Keratinocyte (primary cell): ENCODE measurements around the gene LSM3. TPM values are rescaled to one million over a fixed set of nuclear protein-coding genes. Genes with fewer than 3 reads are reported as not detected.

Source experiments
- DNase-seq: peaks from one replicate; pipeline ENCODE4 v3.0.0-alpha.2; 2011; ENCODE audit warnings: low read depth, missing footprints, low spot score
- FAIRE-seq: peaks from 2 replicates; lab custom pipeline; 2011; peaks lifted over from hg19 to GRCh38; lab: Jason Lieb, UNC
- H2AFZ ChIP-seq: 2 replicates; pipeline ENCODE4 v1.6.0; 2012; ENCODE audit warnings: low read length, control low read depth, inconsistent platforms; ENCODE audit not compliant: control insufficient read depth
- H3K27ac ChIP-seq: 2 replicates; pipeline ENCODE4 v1.5.1; 2011; ENCODE audit warnings: low read length; ENCODE audit not compliant: control insufficient read depth, insufficient read depth
- H3K27me3 ChIP-seq: 3 replicates; pipeline ENCODE4 v1.6.0; 2011; ENCODE audit warnings: low read length; ENCODE audit not compliant: control insufficient read depth, insufficient read depth; ENCODE audit errors: extremely low read depth
- H3K36me3 ChIP-seq, 2 experiments: 2 replicates in 1 of 2; 3 replicates in 1 of 2; pipeline ENCODE4 v1.5.1; 2011; ENCODE audit warnings: low read length in 2 of 2, mild to moderate bottlenecking in 1 of 2; ENCODE audit not compliant: control insufficient read depth in 2 of 2, insufficient read depth in 2 of 2; ENCODE audit errors: extremely low read depth in 1 of 2
- H3K4me1 ChIP-seq: 3 replicates; pipeline ENCODE4 v1.5.1; 2011; ENCODE audit warnings: low read length; ENCODE audit not compliant: control insufficient read depth, insufficient read depth; ENCODE audit errors: extremely low read depth
- H3K4me2 ChIP-seq: 3 replicates; pipeline ENCODE4 v1.6.0; 2011; ENCODE audit warnings: low read depth, low read length; ENCODE audit not compliant: control insufficient read depth, insufficient read depth; ENCODE audit errors: extremely low read depth
- H3K4me3 ChIP-seq, 3 experiments: fragments of 200-600 bp in 1 of 3; sonication (generic) in 1 of 3; 2 replicates in 2 of 3; 3 replicates in 1 of 3; pipeline ENCODE4 v1.5.1; 2011 to 2016; ENCODE audit warnings: low read length in 3 of 3, mild to moderate bottlenecking in 3 of 3, control low read depth in 2 of 3, inconsistent platforms in 1 of 3, low read depth in 1 of 3, mixed read lengths in 1 of 3, mixed run types in 1 of 3, moderate library complexity in 1 of 3; ENCODE audit not compliant: control insufficient read depth in 2 of 3, insufficient read depth in 2 of 3; ENCODE audit errors: extremely low read depth in 1 of 3
- H3K79me2 ChIP-seq: 2 replicates; pipeline ENCODE4 v1.6.0; 2012; ENCODE audit warnings: low read length; ENCODE audit not compliant: control insufficient read depth, insufficient read depth
- H3K9ac ChIP-seq: 3 replicates; pipeline ENCODE4 v1.6.0; 2011; ENCODE audit warnings: low read length; ENCODE audit not compliant: control insufficient read depth, insufficient read depth; ENCODE audit errors: extremely low read depth
- H3K9me1 ChIP-seq: 3 replicates; pipeline ENCODE4 v1.6.0; 2011; ENCODE audit warnings: low read length; ENCODE audit not compliant: control insufficient read depth, insufficient read depth; ENCODE audit errors: extremely low read depth
- H3K9me3 ChIP-seq: 2 replicates; pipeline ENCODE4 v1.5.1; 2012; ENCODE audit warnings: low read depth, low read length; ENCODE audit not compliant: control insufficient read depth
- H4K20me1 ChIP-seq: 3 replicates; pipeline ENCODE4 v1.6.0; 2011; ENCODE audit warnings: low read length; ENCODE audit not compliant: control insufficient read depth, insufficient read depth; ENCODE audit errors: extremely low read depth
- EZH2 ChIP-seq: IDR thresholded peaks from one replicate; pipeline ENCODE4 v1.6.1; 2012; ENCODE audit warnings: inconsistent platforms, mild to moderate bottlenecking, low read length, moderate library complexity
- dilution Hi-C: fragments of 300-500 bp; cut with MboI; formaldehyde crosslinking; loops from one replicate; pipeline ENCODE4 v1.7.0; 2020; ENCODE audit warnings: low sequenced_read_pairs; ENCODE audit not compliant: extremely low pct_ligation_motif_present
- polyA plus RNA-seq, 5 experiments: library from polyadenylated mRNA; depleted of rRNA in 3 of 5; stranded (reverse) in 3 of 5; stranded (forward) in 1 of 5; unstranded in 1 of 5; fragments of >200 nt; gene quantifications; 1 replicate in 1 of 5; 2 replicates in 3 of 5; 3 replicates in 1 of 5; pipeline versions ENCODE4 v1.2.1 to v1.2.3, GENCODE V29; 2011 to 2012; ENCODE audit warnings: missing spikeins in 2 of 5, low read depth in 1 of 5, low replicate concordance in 1 of 5
- TF ChIP-seq, protein P1 (sequence below), 3 experiments: IDR thresholded peaks in 1 of 3; conservative IDR thresholded peaks in 1 of 3; optimal IDR thresholded peaks in 1 of 3; 2 replicates in 2 of 3; 3 replicates in 1 of 3; pipeline versions ENCODE3 to v1.5.1; 2011; ENCODE audit warnings: low read length in 3 of 3, mild to moderate bottlenecking in 3 of 3, moderate library complexity in 2 of 3, control low read depth in 1 of 3, inconsistent platforms in 1 of 3; ENCODE audit not compliant: insufficient read depth in 2 of 3; ENCODE audit errors: extremely low read depth in 1 of 3

Gene LSM3
- polyA plus RNA-seq, 1 donor (not counting 4 experiments of a cell fraction or from before 2014, with no cell fraction given) = 26.1 TPM

DNA sequence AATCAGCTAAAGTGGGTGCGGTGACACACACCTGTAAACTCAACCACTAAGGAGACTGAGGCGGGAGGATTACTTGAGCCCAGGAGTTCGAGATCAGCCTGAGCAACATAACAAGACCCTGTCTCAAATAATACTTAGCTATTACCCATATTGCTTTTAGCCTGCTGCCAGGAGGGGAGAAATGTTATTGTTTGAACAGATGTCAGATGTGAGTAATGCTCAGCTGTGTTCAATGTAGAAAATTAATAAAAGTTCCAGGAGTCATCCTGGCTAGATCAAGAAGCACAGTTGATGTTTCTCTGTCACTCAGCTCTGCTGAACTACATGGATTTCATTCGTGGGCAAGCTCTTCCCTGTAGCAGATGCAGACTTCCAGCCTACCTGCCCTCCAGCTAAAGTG is 22.2 kb downstream of the LSM3 start:
- Histone ChIP-seq H3K4me2 (no peak overlapping the region), H3K9me1 (no peaks in the 10 kb centered on the region), H2AFZ (no peak overlapping the region), H4K20me1 (no peaks in the 10 kb centered on the region), H3K4me1 (peaks cover 46% of the 10 kb centered on the region), H3K27ac (peak overlapping the region; percentile 54), H3K9me3 (no peaks in the 10 kb centered on the region), H3K9ac (no peak overlapping the region), H3K27me3 (no peaks in the 10 kb centered on the region), H3K4me3 (no peak overlapping the region), H3K36me3 (no peaks in the 10 kb centered on the region), H3K79me2 (peaks cover 7% of the 10 kb centered on the region)
- DNase-seq = no peak
- no peak for FAIRE-seq
- dilution Hi-C loops = no loop called here
- no peak for TF ChIP-seq EZH2
- TF ChIP-seq, protein P1, sequence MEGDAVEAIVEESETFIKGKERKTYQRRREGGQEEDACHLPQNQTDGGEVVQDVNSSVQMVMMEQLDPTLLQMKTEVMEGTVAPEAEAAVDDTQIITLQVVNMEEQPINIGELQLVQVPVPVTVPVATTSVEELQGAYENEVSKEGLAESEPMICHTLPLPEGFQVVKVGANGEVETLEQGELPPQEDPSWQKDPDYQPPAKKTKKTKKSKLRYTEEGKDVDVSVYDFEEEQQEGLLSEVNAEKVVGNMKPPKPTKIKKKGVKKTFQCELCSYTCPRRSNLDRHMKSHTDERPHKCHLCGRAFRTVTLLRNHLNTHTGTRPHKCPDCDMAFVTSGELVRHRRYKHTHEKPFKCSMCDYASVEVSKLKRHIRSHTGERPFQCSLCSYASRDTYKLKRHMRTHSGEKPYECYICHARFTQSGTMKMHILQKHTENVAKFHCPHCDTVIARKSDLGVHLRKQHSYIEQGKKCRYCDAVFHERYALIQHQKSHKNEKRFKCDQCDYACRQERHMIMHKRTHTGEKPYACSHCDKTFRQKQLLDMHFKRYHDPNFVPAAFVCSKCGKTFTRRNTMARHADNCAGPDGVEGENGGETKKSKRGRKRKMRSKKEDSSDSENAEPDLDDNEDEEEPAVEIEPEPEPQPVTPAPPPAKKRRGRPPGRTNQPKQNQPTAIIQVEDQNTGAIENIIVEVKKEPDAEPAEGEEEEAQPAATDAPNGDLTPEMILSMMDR (optimal IDR thresholded peaks at IDR 0.05 in 1 of 3, IDR thresholded peaks at IDR 0.05 in 1 of 3, conservative IDR thresholded peaks at IDR 0.05 in 1 of 3; ENCODE audit: extremely low read depth in 1 of 3, insufficient read depth in 2 of 3, low read length in 3 of 3) = no peak

DNA sequence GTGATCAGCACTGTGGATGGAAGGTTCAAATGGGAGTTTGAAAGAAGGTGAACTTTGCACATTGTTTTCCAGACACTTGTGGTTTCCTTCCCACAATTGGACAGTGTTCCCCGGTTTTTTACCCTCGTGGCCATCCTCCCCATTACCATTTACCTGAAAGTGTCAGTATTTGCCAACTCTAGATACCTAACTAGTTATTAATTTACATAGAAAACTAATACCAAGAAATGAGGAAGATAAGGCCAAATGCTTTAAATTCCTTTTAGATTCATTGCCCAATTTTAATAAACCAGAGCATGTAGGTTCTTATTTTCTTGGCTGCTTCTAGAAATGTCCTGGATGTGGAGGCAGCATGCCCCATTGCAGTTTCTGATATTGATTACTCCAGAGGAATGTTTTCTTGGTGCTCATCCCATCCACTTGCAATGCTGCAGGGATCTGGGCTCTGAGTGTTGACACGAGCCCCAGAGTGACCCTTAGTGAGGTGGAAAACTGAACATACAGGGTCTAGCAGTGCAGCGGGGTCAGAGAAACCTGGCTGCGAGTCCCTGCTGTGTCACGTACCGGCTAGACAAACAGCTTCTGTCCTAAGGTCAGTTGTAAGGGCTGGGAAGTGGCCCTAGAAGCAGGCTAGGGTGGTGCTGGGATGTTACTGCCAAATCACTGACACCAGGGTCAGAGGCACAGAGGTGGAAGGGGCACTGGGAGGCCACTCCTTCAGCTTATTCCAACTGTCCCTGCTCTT is 23.5 kb downstream of the LSM3 start:
- dilution Hi-C loops = no loop called here
- no peaks in the 10 kb centered on the region for H3K36me3 ChIP-seq
- no peak for DNase-seq
- TF ChIP-seq EZH2 = no peak
- TF ChIP-seq, protein P1 (optimal IDR thresholded peaks at IDR 0.05 in 1 of 3, IDR thresholded peaks at IDR 0.05 in 1 of 3, conservative IDR thresholded peaks at IDR 0.05 in 1 of 3; ENCODE audit: extremely low read depth in 1 of 3, insufficient read depth in 2 of 3, low read length in 3 of 3) = no peak
- no peak overlapping the region for H3K4me3 ChIP-seq
- no peaks in the 10 kb centered on the region for H3K9me3 ChIP-seq
- H4K20me1 ChIP-seq = no peaks in the 10 kb centered on the region
- H2AFZ ChIP-seq = no peak overlapping the region
- peaks cover 4% of the 10 kb centered on the region for H3K79me2 ChIP-seq
- no peak for FAIRE-seq
- peaks cover 46% of the 10 kb centered on the region for H3K4me1 ChIP-seq
- H3K27ac ChIP-seq = no peak overlapping the region
- H3K9ac ChIP-seq = no peak overlapping the region
- H3K27me3 ChIP-seq = no peaks in the 10 kb centered on the region
- no peaks in the 10 kb centered on the region for H3K9me1 ChIP-seq
- no peak overlapping the region for H3K4me2 ChIP-seq
